Hematopoietic multipotent progenitor cell treated with erythropoietin and hydrocortisone succinate and interleukin-3 and kit ligand, for 4 days (in vitro differentiated cells): Measurements from ENCODE around the gene MICA.
"Not testable (repeated sequence)": the region's sequence is repeated elsewhere in the genome, so short reads cannot be mapped to it uniquely, and the experiment has no call there.

ENCODE experiments used
- DNase-seq: peaks from one replicate; pipeline ENCODE4 v3.0.0-alpha.2; 2015

Gene MICA

DNA sequence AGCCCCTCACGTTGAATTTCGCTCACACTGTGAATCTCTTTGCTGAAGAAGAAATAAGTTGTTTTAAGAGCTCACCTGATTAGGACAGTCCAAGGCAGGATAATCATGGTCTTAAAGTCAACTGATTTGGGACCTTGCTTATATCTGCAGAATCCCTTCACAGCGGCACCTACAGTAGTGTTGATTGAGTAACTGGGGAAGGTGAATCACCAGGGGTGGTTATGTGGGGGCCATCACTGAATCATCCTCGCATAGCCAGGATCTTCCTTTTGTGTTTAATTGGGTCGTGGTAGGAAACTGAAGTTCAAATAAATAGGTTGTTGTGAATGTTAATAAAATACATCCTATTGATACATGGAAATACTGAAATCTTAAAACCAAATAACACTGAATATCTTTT, 20.2 kb upstream of the MICA start:
- no peak for DNase-seq

DNA sequence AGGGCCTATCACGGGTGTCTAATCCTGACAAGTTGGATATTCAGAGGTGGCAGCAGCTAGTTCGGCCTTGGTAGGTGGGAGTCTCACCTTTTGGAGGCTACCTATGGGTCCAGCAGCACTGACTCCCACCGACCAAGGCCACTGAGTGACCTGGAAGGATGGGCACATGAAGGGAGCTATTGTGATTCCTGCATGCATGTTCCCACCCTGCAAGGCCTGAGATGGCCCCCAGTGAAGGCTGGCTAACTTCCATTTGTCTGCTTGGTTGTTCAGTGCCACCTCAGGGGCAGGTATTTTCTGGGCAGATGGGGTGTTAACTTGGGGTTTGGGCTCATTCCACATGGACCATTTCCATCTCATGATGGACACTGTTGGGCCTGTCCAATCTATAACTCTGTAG, 18.4 kb upstream of the MICA start:
- DNase-seq = no peak

DNA sequence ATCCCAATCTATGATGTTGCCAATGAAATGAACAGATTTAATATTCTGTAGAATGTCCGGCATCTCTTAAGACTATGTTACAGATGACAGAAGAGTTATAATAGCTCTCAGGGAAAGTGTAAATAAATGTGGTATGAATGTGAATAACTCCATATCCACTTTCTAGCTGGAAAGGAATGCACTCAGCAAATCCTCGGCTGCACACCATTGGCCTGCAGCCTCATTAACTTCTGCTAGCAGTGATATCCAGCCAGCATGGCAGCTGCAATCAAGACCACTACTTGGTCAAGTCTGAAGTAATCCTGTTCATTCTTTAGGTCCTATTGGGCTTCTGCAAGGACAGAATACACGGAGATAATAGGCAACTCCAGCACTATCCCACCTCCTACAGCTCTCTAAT, 17.3 kb upstream of the MICA start:
- no peak for DNase-seq

DNA sequence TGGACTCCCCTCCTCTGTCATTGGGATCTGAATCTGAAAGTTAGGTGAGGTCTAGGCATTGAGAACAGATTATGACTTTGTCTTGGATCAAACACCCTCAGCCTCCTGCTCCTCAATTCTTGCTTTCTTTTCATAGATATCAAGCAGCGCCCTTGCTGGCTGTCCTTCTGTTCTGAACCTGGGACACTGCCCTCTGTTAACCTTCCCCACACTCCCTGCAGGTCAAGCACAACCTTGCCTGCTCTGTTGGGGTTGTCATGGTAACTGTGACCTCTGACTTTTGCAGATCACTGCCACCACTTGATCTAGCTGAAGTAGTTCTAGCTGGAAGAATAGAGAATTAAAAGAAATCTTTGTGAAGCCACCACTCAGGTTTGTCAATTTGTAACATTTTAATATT, 16.4 kb upstream of the MICA start:
- no peak for DNase-seq

DNA sequence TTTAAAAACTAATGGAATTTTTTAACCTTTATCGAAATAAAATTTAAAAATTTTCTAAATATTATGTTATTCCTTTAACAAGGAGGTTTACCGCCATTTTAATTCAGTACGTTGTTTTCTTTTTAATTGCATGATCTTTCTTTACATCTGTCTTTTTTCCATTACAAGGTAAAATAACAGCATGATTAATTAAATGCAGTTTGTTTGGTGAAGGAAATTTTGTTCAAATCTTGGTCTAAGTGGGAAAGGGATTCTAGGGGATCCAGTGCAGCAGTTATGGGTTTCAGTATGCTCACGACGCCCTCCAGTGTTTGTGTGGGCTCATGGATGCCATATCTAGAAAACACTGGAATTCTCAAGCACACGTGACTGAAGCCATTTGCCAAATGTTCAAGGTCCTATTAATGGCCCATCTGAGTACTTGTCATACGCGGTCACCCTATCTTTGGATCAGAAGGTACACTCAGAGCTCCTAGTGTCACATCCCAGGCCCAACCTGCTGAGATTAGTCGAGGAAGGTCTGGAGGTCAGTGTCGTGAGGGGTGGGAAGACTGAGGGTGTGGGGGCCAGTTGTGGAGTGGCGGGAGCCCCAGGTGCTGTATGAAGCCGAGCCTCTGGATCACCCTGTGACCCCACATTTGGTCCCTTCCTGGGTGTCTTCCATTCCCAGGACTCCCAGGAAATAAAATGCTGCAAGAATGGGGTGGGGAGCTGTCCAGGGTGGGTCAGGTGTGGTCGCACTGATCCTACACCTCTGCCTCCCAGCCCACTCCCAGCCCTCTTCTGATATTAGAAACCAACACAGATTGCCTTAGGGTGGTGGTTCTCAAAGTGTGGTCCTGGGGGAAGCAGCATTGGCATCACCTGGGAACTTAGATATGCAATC, 14.2 kb upstream of the MICA start:
- DNase-seq = not testable (repeated sequence)

DNA sequence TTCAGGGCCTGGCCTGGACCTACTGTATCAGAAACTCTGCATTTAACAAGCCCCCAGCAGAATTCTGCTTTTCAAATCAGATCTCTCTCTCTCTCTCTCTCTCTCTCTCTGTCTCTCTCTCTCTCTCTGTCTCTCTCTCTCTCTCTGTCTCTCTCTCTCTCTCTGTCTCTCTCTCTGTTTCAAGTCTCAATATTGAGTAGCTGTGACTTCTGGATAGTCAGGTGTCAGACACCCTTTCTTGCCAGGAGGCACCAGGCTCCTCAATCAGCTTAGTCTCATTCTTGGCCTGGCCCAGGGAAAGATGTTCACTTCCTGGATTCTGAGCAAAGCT, 13.6 kb upstream of the MICA start:
- not testable (repeated sequence) for DNase-seq

DNA sequence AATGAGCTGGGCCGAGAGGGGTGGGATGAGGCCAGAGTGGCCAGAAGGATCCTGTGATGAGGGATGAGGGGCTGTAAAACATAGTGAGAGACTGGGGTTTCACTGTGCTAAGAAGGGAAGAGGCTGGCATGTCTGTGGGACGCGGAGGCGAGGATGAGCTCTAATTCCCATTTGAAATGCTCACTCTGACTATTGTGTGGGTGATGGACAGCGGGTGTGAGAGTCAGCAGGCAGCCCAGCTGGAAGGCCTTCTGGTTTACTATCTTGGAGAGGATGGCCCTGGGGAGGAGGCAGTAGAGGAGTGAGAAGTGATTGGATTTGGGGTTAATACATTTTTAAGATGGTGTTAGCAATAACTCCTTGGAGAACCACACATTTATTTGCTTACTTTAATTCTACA, 9.5 kb upstream of the MICA start:
- DNase-seq = no peak

DNA sequence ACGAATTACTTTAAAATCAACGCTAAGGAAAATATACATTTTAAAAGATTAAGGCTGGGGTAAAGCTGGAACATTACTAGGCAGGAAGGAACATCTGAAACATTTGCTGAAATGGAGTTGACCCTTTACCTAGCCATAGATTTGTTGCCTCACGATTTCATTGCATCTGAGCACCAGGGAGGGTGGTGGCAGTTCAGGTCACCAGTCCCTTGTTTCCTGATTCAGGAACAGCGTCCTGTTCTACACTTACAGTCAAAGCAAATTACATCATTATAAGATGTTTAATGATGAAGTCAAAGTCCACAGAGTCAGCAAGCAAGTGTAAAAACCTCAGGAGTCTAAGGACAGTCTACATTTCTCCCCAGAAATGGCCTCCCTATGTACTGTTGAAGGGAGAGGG, 9.0 kb upstream of the MICA start:
- no peak for DNase-seq

DNA sequence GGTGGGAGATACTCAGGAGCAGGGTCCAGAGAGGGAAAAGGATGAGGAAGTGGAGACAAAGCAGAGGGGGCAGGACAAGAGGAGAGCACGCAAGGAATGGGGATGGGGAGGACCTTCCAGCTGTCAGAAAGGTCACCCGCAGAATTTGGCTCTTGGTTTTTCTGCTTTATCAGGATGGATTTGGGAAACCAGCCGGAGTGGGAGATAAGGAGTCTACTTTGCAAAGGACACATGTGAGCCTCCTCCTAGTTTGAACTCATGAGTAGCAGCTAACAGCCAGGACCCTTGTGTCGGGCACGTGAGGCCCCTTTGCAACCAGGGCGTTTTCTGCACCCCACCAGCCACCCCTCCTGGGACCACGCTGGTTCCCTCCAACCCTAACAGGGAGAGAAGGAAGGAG, 7.6 kb upstream of the MICA start:
- no peak for DNase-seq

DNA sequence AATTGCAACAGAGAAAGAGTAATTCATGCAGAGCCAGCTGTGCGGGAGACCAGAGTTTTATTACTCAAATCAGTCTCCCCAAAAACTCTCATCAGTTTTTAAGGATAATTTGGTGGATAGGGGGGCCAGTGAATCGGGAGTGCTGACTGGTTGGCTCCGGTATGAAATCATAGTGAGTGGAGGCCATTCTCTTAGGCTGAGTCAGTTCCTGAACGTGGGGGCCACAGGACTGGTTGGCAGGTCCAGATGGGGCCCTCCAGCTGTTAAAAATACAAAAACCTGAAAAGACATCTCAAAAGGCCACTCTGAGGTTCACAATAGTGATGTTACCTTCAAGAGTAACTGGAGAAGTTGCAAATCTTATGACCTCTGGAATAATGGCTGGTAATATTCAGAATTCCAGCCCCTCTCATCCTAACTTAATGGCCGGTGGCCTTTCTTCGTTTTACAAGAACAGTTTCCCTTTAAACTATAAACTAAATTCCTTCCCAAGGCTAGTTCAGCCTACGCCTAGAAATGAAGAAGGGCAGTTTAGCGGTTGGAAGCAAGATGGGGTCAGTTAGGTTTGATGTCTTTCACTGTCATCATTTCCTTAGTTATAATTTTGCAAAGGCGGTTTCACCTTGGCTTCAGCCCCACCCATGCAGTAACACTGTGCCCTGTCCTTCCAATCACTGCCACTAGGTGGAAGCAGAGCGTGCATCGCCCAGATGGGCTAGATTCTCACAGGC, 6.8 kb upstream of the MICA start:
- peak; percentile 91 for DNase-seq

DNA sequence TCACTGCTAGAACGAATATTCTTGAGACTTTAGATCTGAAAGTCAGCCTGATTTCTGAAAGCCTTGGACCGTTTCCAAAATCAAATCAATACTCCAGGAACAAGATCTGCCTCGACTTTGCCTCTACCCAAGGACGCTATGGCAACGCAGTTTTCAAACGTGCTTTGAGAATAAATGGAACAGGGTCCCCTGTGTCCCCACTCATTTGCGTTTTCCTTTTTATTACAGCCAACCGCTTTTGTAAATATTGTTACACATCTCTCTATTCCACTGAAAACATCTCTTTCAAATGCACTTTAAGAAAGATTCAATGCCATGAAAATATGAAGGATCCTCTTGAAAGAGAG, 6.3 kb upstream of the MICA start:
- not testable (repeated sequence) for DNase-seq

DNA sequence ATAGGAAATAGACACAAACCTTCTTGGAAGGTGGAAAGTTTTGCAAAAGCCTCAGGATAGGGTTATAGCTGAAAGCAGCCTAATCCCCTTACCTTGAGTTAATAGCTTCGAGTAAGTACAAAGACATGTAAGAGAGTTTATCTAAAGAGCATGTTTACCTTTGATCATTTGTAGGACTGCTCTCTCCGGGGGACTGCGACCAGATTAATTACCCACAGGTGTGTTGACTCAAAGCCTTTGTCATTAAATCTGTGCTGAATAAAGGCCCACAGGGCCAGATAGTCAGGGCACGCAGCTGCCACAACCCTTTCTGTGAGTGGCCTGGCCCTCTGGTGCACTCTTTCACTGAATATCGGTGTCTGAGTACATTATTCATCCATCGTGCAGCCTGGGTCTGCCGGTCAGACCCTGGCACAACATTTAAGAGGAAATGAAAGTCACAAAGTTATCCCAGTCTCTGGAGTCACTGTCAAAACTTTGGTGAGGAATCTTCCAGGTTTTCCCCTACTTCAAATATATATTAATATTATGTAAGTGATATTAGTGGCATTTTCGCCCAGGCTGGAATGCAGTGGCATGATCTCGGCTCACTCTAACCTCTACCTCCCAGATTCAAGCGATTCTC, 5.4 kb upstream of the MICA start:
- DNase-seq = no peak

DNA sequence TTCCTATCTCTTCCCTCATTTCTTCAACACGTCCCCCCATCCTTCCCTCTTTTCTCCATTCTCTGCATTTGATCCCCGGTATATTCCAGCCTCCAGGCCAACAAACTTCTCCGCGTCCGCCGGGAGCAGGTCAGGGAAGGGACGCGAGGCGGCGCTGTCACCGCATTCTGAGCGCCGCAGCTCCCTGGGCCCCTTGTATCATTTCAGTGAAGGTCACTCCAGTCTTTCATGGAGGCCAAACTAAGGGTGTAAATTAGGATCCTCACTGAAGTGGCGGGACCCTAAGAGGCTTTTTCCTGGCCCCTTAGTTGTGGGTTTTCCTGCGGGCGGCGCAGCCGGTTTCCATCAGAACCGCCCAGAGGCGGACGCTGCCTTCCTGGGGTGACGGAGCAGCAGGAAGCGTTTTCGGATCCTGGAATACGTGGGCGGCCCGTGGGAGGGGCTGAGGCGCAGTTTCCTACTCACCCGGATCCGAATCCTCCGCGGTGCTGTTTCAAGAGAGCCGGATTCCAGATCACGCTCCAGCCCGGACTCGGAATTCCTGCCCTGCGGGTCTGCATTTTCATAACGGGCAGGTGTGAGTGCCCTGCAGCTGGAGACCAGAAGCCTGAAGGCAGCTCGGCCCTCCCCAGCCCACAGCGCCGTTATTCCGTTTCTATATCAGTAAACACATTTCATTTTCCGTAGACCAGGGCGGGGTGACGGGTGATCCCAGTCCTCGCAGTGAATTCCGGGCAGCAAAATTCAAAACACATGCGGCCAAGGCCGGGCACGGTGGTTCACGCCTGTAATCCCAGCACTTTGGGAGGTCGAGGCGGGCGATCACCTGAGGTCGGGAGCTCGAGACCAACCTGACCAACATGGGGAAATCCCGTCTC, 3.6 kb upstream of the MICA start:
- DNase-seq = peak; percentile 90

DNA sequence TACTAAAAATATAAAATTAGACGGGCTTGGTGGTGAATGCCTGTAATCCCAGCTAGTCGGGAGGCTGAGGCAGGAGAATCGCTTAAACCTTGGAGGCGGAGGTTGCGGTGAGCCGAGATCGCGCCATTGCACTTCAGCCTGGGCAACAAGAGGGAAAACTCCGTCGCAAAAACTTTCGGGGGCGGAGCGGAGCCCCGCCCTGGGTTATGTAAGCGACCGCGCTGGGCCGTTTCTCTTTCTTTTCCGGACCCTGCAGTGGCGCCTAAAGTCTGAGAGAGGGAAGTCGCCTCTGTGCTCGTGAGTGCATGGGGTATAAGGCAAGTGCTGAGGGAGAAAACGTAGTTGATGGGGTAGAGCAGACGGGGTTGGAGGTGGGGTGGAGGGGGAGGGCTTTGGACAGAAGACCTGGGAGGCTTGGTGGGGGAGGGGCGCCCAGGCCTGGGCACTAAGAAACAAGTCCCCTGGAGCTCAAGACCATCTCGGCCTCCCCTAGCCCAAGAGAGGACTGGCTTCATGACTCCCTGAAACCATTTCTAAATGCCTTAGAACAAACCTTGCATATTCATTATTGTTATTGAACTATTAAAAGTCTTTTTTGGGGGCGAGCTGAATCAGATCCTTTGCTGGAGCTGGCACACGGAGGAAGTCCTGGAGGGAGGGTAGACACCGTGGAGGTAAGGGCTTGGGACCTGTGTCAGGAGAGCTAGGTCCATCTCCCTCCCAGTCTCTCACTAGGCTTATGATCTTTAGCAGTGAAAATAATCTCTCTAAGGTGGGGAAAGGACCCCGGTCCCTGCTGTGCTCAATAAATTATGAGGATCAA, 2.7 kb upstream of the MICA start:
- peak; percentile 92 for DNase-seq

DNA sequence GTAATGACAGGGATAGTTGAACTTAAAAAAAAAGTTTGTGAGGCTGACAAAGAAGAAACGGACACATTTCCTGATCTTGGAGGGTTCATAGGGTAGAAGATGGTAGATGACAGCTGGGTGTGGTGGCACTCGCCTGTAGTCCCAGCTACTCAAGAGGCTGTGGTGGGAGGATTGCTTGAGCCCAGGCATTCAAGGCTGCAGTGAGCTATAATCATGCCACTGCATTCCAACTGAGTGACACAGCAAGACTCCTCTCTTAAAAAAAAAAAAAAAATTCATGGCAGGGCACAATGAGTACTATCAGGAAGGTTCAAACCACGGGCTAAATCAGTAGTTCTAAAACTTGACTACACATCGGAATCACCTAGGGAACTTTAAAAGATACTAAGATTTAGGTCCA, 2.0 kb upstream of the MICA start:
- DNase-seq = peak; percentile 59

DNA sequence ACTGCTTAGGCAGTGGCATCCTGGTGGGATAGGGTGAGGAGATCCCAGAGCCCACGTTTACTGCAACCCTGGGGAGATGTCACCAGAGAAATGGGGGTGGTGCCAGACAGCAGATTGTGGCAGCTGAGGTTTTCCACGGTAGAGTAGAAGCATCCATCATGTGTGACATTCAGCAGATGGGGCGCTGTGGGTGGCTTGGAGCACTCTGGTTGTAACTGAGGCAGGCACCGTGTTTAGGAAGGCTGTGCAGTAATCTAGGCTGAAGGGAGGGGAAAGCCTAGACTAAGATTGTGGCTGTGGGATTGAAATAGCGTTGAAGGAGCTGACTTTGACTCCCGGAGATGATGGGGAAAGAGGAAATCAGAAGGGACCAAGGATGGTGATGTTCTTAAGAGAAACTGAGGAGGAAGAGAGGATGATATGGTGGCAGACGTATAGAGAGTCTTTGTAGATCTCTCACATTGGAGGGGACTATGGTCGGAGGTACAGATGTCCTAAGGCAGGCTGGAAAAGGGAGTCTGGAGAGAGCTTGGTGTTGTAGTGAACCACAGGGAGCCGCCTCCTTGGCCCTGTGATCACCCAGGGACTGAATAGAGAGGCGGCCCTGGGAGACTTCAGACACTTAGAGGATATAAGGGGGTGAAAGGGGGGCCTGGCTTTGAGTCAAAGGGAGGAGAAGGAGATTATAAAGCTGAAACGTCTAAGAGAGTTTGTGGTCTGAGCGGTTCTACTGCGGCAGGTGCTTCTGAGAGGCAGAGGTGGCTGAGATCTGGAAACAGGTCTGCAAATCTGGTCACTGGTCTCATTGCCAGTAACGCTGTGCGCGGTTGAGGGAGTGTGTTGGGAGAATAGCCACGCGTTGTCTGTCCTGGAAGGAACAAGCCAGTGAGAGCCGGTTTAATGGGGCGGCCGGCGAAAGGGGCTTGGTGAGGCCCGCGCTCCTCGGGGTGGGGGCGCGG, 792 bp upstream of the MICA start:
- DNase-seq = peak; percentile 55

DNA sequence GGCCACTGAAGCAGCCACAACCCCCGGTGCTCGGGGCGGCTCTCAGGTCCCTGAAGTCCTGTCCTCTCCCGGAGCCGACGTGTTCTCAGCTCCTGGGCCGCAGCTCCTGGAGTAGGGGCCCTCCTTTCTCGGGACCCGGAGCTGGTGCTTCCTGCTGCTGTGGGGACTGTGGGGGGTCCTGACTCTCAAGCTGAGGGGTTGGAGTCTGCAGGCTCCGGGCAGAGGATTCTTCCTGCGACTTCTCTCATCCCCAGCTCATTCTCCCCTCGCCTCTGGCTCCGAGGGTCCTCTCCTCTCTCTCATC, 618 bp downstream of the MICA start:
- not testable (repeated sequence) for DNase-seq

DNA sequence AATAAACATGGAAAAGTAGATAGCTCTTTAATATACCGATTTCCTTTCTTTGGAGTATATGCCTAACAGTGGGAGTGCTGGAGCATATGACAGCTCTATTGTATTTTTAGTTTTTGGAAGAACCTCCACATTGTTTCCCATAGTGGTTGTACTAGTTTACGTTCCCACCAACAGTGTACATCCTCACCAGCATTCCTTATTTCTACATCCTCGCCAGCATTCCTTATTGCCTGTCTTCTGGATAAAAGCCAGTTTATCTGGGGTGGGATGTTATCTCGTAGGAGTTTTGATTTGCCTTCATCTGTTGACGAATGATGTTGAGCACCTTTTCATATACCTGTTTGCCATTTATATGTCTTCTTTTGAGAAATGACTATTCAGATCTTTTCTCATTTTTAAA, 2.6 kb downstream of the MICA start:
- DNase-seq = no peak

DNA sequence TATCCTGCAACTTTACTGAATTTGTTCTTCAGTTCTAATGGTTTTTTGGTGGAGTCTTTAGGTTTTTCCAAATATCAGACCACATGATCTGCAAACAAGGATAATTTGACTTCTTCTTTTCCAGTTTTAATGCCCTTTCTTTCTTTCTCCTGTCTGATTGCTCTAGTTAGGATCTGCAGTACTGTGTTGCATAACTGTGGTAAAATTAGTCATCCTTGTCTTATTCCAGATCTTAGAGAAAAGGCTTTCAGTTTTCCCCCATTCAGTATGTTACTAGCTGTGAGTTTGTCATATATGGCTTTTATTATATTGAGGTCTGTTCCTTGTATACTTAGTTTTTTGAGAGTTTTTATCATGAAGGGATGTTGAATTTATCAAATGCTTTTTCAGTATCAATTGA, 4.3 kb downstream of the MICA start:
- DNase-seq = peak; percentile 37

DNA sequence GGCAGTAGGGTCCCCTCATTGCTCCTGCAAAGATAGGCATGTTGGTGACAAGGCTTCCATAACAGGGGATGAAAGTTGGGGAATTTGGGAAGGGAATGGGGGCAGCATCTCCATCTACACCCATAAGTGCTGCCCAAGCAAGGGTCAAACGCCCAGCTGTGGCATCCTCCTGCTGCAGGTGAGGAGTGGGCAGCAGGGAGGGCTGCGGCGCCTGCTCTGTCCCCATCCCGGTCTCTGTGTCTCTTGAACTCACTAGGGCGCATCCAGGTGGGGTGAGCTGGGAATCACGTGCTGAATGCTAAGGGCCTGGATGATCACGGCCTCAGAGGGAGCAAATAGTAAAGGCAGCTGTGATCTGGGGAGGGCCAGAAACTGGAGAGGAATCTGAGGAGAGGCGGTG, 9.1 kb downstream of the MICA start:
- DNase-seq = no peak

DNA sequence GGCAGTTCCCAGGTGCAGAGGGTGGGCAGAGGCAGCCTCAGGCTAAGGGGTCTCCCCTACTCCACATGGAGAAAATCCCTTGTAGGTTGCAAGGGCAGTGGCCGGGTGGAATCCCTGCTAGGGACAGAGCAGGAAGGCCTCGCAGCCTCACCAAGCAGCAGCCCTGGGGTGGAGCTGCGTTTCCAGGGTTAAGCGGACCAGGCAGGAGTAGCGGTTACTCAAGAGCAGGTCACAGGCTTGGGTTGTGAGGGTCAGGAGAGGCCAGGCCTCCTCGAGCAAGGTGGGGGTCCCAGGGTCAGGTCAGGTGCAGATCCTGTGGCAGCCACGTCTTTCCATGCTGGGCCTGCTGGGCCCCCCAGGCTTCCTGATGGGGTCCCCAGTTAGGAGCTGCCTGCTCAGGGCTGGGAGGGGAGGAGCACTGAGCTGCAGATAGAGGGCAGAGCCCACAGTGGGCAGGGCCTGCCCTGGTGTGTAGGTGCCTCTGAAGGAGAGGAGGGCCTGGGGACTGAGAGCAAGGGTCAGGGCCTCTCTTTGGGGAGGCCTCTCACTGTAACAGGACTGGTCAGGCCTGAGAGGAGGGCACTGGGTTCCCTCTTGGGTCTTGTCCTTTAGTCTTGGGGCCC, 10.9 kb downstream of the MICA start:
- not testable (repeated sequence) for DNase-seq
